ENCODE results near the gene PABPN1.
A peak's percentile ranks its signal among the peaks of the same experiment; 100 is the strongest.
"Not testable (repeated sequence)": the region's sequence is repeated elsewhere in the genome, so short reads cannot be mapped to it uniquely, and the experiment has no call there.

PABPN1 gene, protein sequence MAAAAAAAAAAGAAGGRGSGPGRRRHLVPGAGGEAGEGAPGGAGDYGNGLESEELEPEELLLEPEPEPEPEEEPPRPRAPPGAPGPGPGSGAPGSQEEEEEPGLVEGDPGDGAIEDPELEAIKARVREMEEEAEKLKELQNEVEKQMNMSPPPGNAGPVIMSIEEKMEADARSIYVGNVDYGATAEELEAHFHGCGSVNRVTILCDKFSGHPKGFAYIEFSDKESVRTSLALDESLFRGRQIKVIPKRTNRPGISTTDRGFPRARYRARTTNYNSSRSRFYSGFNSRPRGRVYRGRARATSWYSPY

DNA sequence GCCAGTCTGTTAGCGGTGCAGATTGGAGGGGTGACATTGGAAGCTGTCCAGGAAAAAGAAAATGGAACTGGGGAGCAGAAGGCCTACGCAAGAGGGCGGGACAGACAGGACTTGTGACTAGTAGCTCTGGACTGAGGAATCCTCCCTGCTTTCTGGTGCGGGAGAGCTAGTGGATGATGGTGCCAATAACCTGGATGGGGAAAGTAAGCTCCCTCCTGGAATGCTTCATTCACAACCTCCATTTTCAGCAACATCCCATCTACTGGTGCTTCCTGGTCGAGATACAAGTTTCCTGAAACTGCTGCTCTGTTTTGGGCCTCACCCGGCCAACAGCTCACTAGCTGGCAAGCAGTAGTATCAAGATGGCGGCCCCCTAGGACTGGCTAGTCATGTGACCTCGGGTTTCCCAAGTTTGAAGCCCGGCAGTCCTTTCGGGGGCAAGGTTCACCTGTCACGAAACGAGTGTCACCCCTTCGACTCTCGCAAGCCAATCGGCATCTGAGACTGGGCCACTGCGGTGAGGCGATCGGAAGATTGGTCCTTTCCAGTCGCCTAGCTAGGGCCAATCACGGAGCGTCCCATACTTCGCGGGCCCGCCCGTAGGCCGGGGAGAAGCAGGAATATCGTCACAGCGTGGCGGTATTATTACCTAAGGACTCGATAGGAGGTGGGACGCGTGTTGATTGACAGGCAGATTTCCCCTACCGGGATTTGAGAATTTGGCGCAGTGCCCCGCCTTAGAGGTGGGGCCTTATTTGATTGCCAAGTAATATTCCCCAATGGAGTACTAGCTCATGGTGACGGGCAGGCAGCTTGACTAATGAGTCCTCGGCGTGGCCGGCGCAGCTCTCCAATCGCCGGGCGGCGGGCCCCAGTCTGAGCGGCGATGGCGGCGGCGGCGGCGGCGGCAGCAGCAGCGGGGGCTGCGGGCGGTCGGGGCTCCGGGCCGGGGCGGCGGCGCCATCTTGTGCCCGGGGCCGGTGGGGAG, at the start of gene PABPN1:
TSS of gene PABPN1 (plus strand) at position 874 of the 988 bp plus-strand sequence. CDS start at position 887, 13 bp downstream.
- no peaks in the 10 kb centered on the region for H3K9me3 Mint-ChIP-seq
- peak within 1 kb of the TSS; percentile 83 for H3K27ac Mint-ChIP-seq
- H3K36me3 Mint-ChIP-seq = peaks cover 54% of the 10 kb centered on the region
- peaks cover 29% of the 10 kb centered on the region for H3K4me1 Mint-ChIP-seq
- ATAC-seq (peak; percentile 93), DNase-seq (ENCODE audit: low spot score in 2 of 2) (peak; percentile 90 to 97)
- H3K4me3 Mint-ChIP-seq = peak within 1 kb of the TSS; percentile 86

DNA sequence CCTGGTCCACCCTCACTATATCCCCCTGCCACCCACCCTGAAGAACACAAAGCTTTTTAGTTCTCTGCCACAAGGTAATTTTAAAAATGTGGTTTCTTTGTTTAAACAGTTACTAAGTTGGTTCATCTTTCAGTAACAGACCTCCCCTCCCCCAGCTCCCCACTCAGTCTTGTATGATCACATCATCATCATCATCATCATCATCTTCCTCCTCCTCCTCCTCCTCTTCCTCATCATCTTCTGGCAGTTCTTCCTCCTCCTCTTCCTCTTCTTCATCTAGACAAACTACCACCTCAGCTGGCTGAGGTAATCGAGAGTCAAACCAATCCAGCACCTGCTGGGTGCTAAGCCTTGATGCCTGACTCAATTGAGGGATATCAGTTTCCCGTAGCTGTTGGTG, 45.8 kb upstream of the PABPN1 start:
- ATAC-seq (no peak), DNase-seq (ENCODE audit: low spot score in 2 of 2) (no peak)
- no peak overlapping the region for H3K27ac Mint-ChIP-seq
- no peaks in the 10 kb centered on the region for H3K36me3 Mint-ChIP-seq
- no peaks in the 10 kb centered on the region for H3K9me3 Mint-ChIP-seq
- H3K4me1 Mint-ChIP-seq = peaks cover 11% of the 10 kb centered on the region
- H3K4me3 Mint-ChIP-seq = no peak overlapping the region

DNA sequence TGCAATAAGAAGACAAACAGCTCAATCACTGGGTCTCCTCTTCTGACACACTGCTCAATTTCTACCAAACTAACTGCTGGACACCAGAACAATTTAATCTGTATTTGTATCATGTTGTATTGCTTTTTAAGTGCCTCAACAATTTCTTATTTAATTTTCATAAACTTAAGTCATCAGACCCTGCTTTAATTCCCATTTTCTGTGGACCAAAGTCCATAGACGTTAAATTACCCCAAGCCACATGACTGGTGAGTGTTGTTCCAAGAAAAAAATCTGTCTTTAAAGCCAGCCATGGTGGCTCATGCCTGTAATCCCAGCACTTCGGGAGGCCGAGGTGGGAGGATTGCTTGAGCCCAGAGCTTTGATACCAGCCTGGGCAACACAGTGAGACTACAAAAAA, 44.1 kb upstream of the PABPN1 start:
- peaks cover 11% of the 10 kb centered on the region for H3K4me1 Mint-ChIP-seq
- no peak overlapping the region for H3K27ac Mint-ChIP-seq
- no peaks in the 10 kb centered on the region for H3K36me3 Mint-ChIP-seq
- DNase-seq (ENCODE audit: low spot score in 2 of 2) (no peak), ATAC-seq (no peak)
- no peak overlapping the region for H3K4me3 Mint-ChIP-seq
- no peaks in the 10 kb centered on the region for H3K9me3 Mint-ChIP-seq

DNA sequence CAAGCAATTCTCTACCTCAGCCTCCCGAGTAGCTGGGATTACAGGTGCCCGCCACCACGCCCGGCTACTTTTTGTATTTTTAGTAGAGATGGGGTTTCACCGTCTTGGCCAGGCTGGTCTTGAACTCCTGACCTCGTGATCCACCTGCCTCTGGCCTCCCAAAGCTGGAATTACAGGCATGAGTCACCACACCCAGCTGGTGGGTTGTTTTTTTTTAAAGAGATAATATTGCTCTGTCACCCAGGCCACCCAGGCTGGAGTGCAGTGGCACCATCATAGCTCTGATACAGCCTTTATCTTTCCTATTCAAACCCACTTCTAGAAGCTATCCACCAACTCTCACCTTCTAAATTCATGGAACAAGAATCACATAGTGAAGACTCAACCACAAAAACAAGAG, 43.3 kb upstream of the PABPN1 start:
- H3K9me3 Mint-ChIP-seq; DNase-seq (ENCODE audit: low spot score in 2 of 2); H3K27ac Mint-ChIP-seq; H3K36me3 Mint-ChIP-seq; H3K4me3 Mint-ChIP-seq; ATAC-seq: not testable (repeated sequence)
- H3K4me1 Mint-ChIP-seq = peaks cover 15% of the 10 kb centered on the region

DNA sequence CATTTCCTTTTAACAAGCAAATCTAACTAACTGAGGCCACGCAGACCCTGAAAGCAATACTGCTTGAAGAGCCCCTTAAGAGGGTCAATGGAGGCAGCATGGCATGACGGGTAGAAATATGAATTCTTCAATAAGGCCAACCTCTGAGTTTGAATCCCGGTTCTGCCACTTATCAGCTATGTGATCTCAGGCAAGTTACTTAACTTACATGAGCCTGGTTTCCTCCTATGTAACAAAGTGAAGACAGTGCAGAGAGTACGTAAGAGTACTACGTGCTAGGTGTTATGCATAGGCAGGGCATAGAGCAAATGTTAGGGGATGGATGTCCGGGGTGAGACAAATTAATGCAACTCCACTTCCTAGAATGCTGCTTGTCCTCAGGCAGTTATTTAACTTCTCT, 40.0 kb upstream of the PABPN1 start:
- H3K4me3 Mint-ChIP-seq = no peak overlapping the region
- H3K4me1 Mint-ChIP-seq = peaks cover 23% of the 10 kb centered on the region
- no peak for ATAC-seq
- no peak for DNase-seq (ENCODE audit: low spot score in 2 of 2)
- peaks cover 18% of the 10 kb centered on the region for H3K36me3 Mint-ChIP-seq
- no peaks in the 10 kb centered on the region for H3K9me3 Mint-ChIP-seq
- no peak overlapping the region for H3K27ac Mint-ChIP-seq

DNA sequence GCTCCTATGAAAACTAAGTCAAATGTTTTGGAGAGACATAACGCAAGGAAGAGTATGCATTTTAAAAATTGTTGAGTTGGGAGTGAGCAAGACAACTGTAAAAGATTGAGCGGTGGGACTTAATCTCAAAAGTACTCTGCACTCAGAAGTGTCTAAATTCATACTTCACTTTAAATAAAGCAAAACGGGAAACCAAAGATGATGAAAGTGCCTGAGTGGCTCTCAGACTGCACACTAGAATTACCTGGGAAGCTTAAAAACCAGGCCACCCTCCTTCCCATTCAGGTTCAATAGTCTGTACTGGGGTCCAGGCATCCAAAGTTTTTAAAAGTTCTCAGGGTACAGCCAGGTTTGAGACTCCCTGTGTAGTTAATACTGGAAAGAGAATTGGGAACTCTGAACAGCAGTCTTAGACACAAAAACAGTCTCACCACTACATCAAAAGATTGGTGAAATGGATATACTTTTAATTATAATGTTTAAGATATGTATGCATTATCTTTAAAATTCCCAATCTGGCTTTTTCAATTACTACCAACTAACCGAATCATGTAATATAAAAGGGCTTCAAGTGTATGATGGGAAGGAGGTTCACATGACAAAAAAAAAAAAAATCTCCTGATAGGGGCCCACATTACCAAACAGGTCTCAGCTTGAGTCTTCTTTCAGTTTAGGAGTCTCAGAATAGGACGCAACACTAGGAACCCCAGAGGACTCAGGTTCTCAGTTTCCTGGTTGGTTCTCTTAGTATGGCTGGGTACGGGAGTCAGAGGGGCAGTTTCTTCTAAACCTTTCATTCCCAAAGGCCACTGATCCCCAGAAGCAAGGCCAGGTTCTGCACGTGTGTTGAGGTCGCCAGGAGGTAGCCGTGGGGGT, 36.4 kb upstream of the PABPN1 start:
- Mint-ChIP-seq H3K27ac (peak overlapping the region; percentile 92), H3K36me3 (peaks cover 22% of the 10 kb centered on the region), H3K4me1 (peaks cover 29% of the 10 kb centered on the region), H3K9me3 (no peaks in the 10 kb centered on the region), H3K4me3 (peak overlapping the region; percentile 89)
- no peak for DNase-seq (ENCODE audit: low spot score in 2 of 2)
- no peak for ATAC-seq

DNA sequence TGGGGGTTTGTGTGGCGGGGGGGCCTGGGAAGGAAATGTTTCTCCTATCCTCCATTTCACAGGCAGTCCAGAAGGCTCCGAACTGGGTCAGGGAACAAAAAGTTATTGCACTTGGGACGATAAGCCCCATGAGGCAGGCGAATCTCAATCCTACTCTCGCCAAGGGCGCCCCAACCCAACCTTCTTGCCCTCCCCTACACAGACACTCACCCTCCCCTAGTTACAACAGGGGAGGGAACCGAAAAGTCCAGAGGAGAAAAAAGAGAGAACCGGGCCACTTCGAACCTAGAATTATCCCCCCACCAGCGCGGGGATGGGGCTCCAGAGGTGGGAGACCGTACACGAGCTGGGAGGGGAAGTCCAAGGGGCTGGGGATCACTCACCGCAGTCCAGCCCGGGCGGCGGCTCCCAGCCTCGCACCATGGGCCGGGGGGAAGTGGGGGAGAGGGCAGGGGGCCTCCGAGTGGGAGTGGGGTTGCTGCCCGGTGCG, 35.7 kb upstream of the PABPN1 start:
- Mint-ChIP-seq H3K9me3 (no peaks in the 10 kb centered on the region), H3K36me3 (peaks cover 22% of the 10 kb centered on the region), H3K27ac (peak overlapping the region; percentile 92), H3K4me3 (peak overlapping the region; percentile 89), H3K4me1 (peaks cover 29% of the 10 kb centered on the region)
- ATAC-seq (peak; percentile 55), DNase-seq (ENCODE audit: low spot score in 2 of 2) (no peak)

DNA sequence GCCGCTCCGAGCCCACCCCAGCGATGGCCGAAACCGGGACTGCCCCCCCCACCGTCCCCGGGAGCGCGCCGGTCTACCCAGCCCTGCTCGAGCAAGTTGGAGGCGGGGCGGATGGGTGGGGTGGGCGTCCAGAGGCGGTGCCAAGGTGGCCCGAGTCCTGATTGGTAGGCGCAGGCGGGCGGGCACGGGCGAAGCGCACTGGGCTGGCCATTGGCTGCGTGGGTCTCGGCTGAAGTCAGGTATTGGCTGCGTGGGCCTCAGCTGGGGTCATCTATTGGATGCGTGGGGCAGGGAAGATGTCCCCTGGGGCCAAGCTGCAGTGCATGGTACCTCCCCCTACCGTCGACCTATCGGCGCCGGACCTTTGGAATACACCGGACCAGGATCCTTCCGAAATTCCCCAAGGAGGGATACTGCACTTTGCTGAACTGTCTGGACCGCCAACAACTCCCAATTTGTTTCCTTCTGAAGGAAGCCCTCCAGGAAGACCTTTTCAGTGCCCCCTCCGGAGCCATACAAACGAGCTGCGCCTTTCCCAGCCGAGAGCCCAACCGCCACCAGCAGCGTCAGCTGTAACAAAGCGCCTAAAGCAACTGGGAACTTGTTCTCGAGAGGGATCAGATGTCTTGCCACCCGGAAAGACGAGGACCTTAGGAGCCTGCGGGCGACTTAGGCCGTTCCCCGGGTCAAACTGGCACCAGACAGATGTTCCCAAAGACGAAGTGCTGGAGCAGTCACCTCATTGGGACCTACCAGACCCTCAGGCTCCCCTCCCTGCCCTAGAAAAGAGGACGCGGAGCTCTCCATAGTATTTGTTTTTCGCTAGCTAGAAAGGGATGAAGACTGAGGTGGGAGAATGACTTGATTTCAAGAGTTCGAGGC, 35.0 kb upstream of the PABPN1 start, which contains the start of gene HOMEZ:
TSS of gene HOMEZ (minus strand) at position 113 of the 882 bp plus-strand sequence. CDS start 180 bp downstream, outside the sequence.
- Mint-ChIP-seq H3K9me3 (no peaks in the 10 kb centered on the region), H3K4me1 (peaks cover 29% of the 10 kb centered on the region), H3K36me3 (peaks cover 22% of the 10 kb centered on the region), H3K27ac (peak within 1 kb of the TSS; percentile 92), H3K4me3 (peak within 1 kb of the TSS; percentile 89)
- peak; percentile 90 to 98 for DNase-seq (ENCODE audit: low spot score in 2 of 2)
- ATAC-seq = peak; percentile 99

DNA sequence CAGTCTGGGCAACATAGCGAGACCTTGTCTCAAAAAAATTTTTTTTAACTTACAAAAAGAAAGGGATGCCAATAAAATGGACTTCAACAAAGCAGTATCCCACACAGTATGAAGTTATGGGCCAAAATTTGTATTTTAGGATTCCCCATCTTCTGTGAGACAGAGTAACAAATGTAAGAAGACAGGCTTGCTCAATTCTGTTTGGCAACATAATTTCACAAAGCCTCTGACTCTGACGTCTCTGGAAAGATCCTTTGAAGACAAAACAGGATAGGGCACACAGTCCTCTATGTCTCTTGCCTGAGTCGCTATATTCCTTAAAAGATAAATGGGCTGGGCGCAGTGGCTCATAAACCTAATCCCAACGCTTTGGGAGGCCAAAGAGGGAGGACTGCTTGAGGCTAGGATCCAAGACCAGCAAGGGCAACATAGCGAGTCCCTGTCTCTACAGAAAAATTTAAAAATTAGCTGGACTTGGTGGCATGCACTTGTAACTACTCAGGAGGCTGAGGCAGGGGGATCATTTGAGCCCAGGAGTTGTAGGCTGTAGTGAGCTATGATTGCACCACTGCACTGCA, 34.3 kb upstream of the PABPN1 start:
- Mint-ChIP-seq H3K9me3 (no peaks in the 10 kb centered on the region), H3K4me3 (peak overlapping the region; percentile 89), H3K4me1 (peaks cover 29% of the 10 kb centered on the region), H3K36me3 (peaks cover 22% of the 10 kb centered on the region), H3K27ac (peak overlapping the region; percentile 92)
- ATAC-seq = no peak
- no peak for DNase-seq (ENCODE audit: low spot score in 2 of 2)

DNA sequence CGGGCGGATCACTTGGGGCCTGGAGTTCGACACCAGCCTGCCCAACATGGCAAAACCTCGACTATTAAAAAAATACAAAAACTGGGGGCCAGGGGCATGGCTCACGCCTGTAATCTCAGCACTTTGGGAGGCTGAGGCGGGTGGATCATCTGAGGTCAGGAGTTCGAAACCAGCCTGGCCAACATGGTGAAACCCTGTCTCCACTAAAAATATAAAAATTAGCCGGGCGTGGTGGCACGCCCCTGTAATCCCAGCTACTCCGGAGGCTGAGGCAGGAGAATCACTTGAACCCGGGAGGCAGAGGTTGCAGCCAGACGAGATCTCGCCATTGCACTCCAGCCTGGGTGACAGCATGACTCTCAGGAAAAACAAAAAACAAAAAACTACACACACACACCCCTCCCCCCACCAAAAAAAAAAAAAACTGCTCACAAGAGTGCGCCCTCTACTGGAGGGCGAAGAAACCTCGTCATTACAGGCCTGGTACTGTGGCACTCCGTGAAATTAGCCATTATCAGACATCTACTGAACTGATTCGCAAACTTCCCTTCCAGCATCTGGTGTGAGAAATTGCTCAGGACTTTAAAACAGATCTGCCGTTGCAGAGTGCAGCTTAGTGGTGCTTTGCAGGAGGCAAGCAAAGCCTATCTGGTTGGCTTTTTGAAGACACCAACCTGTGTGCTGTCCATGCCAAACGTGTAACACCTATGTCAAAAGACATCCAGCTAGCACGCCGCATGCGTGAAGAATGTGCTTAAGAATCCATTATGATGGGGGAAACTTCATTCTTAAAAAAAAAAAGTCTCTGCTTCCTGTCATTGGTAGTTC, 26.3 kb upstream of the PABPN1 start:
- H3K36me3 Mint-ChIP-seq = peaks cover 40% of the 10 kb centered on the region
- DNase-seq (ENCODE audit: low spot score in 2 of 2) (peak; percentile 36 to 72), ATAC-seq (peak; percentile 81)
- H3K9me3 Mint-ChIP-seq = no peaks in the 10 kb centered on the region
- no peak overlapping the region for H3K27ac Mint-ChIP-seq
- no peak overlapping the region for H3K4me3 Mint-ChIP-seq
- peaks cover 26% of the 10 kb centered on the region for H3K4me1 Mint-ChIP-seq

DNA sequence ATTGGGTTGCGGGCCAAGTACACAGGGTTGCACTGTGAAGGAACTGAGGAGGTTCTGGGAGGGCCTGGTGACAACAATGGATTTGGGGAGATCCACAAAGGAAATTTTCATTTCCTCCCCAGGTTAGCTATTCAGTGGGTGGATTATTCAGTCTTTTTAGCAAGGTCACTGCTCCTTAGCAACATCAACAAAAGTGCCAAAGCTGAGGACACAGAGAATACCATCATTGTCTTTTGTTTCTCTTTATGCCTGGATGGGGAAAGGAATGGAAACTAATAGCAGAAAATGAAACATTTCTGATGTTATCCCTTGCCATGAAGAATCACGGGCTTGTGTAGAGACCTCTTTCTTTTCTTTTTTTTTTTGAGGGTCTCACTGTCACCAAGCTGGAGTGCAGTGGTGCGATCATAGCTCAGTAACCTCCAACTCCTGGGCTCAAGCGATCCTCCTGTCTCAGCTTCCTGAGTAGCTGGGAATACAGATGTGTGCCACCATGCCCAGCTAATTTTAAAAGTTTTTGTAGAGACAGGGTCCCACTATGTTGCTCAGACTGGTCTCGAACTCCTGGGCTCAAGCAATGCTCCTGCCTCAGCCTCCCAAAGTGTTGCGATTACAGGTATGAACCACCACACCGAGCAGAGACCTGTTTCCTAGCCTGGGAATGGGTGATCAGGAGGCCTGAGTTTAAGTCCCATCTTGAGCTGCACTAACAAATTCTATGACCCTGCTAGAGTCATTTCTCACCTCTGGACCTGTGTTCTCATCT, 25.1 kb upstream of the PABPN1 start:
- H3K27ac Mint-ChIP-seq = no peak overlapping the region
- H3K36me3 Mint-ChIP-seq = peaks cover 53% of the 10 kb centered on the region
- no peaks in the 10 kb centered on the region for H3K9me3 Mint-ChIP-seq
- no peak overlapping the region for H3K4me3 Mint-ChIP-seq
- H3K4me1 Mint-ChIP-seq = peaks cover 28% of the 10 kb centered on the region
- no peak for ATAC-seq
- no peak for DNase-seq (ENCODE audit: low spot score in 2 of 2)

DNA sequence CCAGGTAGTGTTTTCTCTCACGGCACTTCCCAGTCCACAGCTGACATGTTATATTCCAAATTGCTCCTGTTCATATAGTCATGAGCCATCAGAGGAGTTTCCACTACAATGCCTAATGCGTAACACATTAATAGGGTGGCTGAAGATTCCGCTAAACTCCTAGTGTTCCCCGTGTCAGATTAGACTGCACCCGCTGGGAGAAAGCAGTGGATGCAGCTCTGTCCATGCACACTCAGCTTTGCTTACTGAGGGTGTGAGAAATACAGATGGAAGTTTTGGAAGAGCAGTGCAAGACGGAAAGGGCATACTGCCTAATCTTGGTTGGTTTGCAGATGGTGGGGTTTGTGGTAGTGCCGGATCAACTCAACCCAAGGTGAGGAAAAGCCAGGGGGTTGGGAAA, 24.2 kb upstream of the PABPN1 start:
- Mint-ChIP-seq H3K36me3 (peaks cover 56% of the 10 kb centered on the region), H3K4me1 (peaks cover 28% of the 10 kb centered on the region), H3K4me3 (no peak overlapping the region), H3K27ac (no peak overlapping the region), H3K9me3 (no peaks in the 10 kb centered on the region)
- ATAC-seq (no peak), DNase-seq (ENCODE audit: low spot score in 2 of 2) (no peak)
